H1 (cell line): Measurements from ENCODE around the gene CACNA1C. TPM values are rescaled to one million over a fixed set of nuclear protein-coding genes. Genes with fewer than 3 reads are reported as not detected.

Experiments
- CHD7 ChIP-seq: fragments of 300-600 bp; sonication (generic); IDR thresholded peaks from 2 replicates; pipeline ENCODE4 v1.7.1; 2012; ENCODE audit warnings: low read length, moderate library complexity, mild to moderate bottlenecking, inconsistent platforms; ENCODE audit not compliant: insufficient replicate concordance
- USF2 ChIP-seq: IDR thresholded peaks from 2 replicates; pipeline ENCODE4 v1.6.1; 2011; ENCODE audit warnings: low read length, improper control_type of control experiment
- polyA plus RNA-seq, 7 experiments: library from polyadenylated mRNA; depleted of rRNA in 3 of 7; stranded (reverse) in 5 of 7; unstranded in 2 of 7; fragments of >200 nt in 5 of 7; fragments of 200-250 nt in 2 of 7; gene quantifications; 1 replicate in 5 of 7; 2 replicates in 1 of 7; 4 replicates in 1 of 7; pipeline versions ENCODE4 v1.2.1 to v1.2.3, GENCODE V29; 2011 to 2013; ENCODE audit warnings: missing spikeins in 2 of 7, mixed read lengths in 2 of 7
- total RNA-seq: library from RNA; stranded (reverse); fragmentation: NEBNext Ultra II Directional; extraction: Animal tissue kit (Norgen Biotek cat#: 25700); gene quantifications from 2 replicates; pipeline ENCODE4 v1.2.1, GENCODE V29; 2021

Gene CACNA1C
- total and polyA plus RNA-seq, 2 of the 8 experiments (the other 6 are each of a cell fraction or from before 2014, with no cell fraction given): 1.3 TPM

- no peak for TF ChIP-seq CHD7
- TF ChIP-seq USF2: no peak
These were observed 584.6 kb downstream of the CACNA1C start (continued) for GRCh38 chr12:2637371-2637770.
